ENCODE results near the gene STAMBPL1.

GRCh38 chr10:88835910-88836221, 44.2 kb upstream of the STAMBPL1 start:
- TF ChIP-seq CTCF (IDR thresholded peaks at IDR 0.05; ENCODE audit: low read depth, low read length) (no peak), EZH2phosphoT487 (IDR thresholded peaks at IDR 0.05; ENCODE audit: low read depth) (no peak)

All from OCI-LY3 (cell line).